GM20431 (cell line): ENCODE data around the gene RPL6.
"Not testable (repeated sequence)": the region's sequence is repeated elsewhere in the genome, so short reads cannot be mapped to it uniquely, and the experiment has no call there.

Source experiments
- in situ Hi-C: fragments of 300-500 bp; cut with MseI, MboI; formaldehyde crosslinking; loops from one replicate; pipeline ENCODE4 v1.15.0; 2020; ENCODE audit warnings: low sequenced_read_pairs; ENCODE audit not compliant: unreplicated experiment

RPL6 gene

GRCh38 chr12:112420740-112421139 is 11.3 kb upstream of the RPL6 start:
- in situ Hi-C loops: no loop called here

- in situ Hi-C loops: no loop called here
Observed at GRCh38 chr12:112419297-112420133, 10.1 kb upstream of the RPL6 start.

GRCh38 chr12:112418608-112419296 is 9.3 kb upstream of the RPL6 start, which contains the start of gene PTPN11:
Gene PTPN11, plus strand, starts transcription at chr12:112418947. Its CDS starts 165 bp downstream, at chr12:112419112.
- in situ Hi-C loops: no loop called here

- in situ Hi-C loops: no loop called here
Observed at GRCh38 chr12:112418273-112418607, 8.8 kb upstream of the RPL6 start.

- in situ Hi-C loops: not testable (repeated sequence)
Observed at GRCh38 chr12:112415457-112415856, 6.1 kb upstream of the RPL6 start.

- in situ Hi-C loops: no loop called here
Observed at GRCh38 chr12:112413855-112414625, 4.6 kb upstream of the RPL6 start.

GRCh38 chr12:112409906-112410244 is 470 bp upstream of the RPL6 start:
- in situ Hi-C loops: no loop called here

- in situ Hi-C loops: no loop called here
Observed at GRCh38 chr12:112408621-112409020, 784 bp downstream of the RPL6 start.

GRCh38 chr12:112407683-112408082 is 1.7 kb downstream of the RPL6 start:
- in situ Hi-C loops: not testable (repeated sequence)

- in situ Hi-C loops: no loop called here
Observed at GRCh38 chr12:112406519-112407488, 2.6 kb downstream of the RPL6 start.

GRCh38 chr12:112401903-112402498 is 7.4 kb downstream of the RPL6 start:
- in situ Hi-C loops: no loop called here

GRCh38 chr12:112401054-112401453 is 8.4 kb downstream of the RPL6 start:
- in situ Hi-C loops: no loop called here

GRCh38 chr12:112393328-112393727 is 16.1 kb downstream of the RPL6 start:
- in situ Hi-C loops: loop anchor here (25.0 kb wide), 1 partner anchor 206 kb away; no protein-coding TSS in a partner anchor

- in situ Hi-C loops: loop anchor here (25.0 kb wide), 1 partner anchor 203 kb away; no protein-coding TSS in a partner anchor
Observed at GRCh38 chr12:112389922-112390654, 19.3 kb downstream of the RPL6 start.

GRCh38 chr12:112389228-112389627 is 20.2 kb downstream of the RPL6 start:
- in situ Hi-C loops: loop anchor here (25.0 kb wide), 1 partner anchor 202 kb away; no protein-coding TSS in a partner anchor

GRCh38 chr12:112386726-112387125 is 22.7 kb downstream of the RPL6 start:
- in situ Hi-C loops: loop anchor here (25.0 kb wide), 1 partner anchor 199 kb away; no protein-coding TSS in a partner anchor

GRCh38 chr12:112382866-112383265 is 26.5 kb downstream of the RPL6 start:
- in situ Hi-C loops: loop anchor here (25.0 kb wide), 1 partner anchor 196 kb away; no protein-coding TSS in a partner anchor
